Measurements from ENCODE around the gene LOXHD1.

The LOXHD1 gene

GRCh38 chr18:46696702-46697101 is 39.7 kb upstream of the LOXHD1 start:
- no peak overlapping the region for H3K27ac ChIP-seq
- no peak for TF ChIP-seq CTCF (conservative IDR thresholded peaks at IDR 0.05)

GRCh38 chr18:46696268-46696667 is 39.2 kb upstream of the LOXHD1 start:
- no peak overlapping the region for H3K27ac ChIP-seq
- TF ChIP-seq CTCF (conservative IDR thresholded peaks at IDR 0.05) = no peak

- TF ChIP-seq CTCF (conservative IDR thresholded peaks at IDR 0.05) = no peak
- no peak overlapping the region for H3K27ac ChIP-seq
Observed at GRCh38 chr18:46693996-46694395, 37.0 kb upstream of the LOXHD1 start.

- no peak overlapping the region for H3K27ac ChIP-seq
- no peak for TF ChIP-seq CTCF (conservative IDR thresholded peaks at IDR 0.05)
Observed at GRCh38 chr18:46688853-46689525, 32.0 kb upstream of the LOXHD1 start.

GRCh38 chr18:46686186-46686585 is 29.2 kb upstream of the LOXHD1 start:
- no peak overlapping the region for H3K27ac ChIP-seq
- TF ChIP-seq CTCF (conservative IDR thresholded peaks at IDR 0.05) = no peak

- H3K27ac ChIP-seq = no peak overlapping the region
- TF ChIP-seq CTCF (conservative IDR thresholded peaks at IDR 0.05) = no peak
Observed at GRCh38 chr18:46683252-46683651, 26.2 kb upstream of the LOXHD1 start.

GRCh38 chr18:46680784-46681695 is 24.0 kb upstream of the LOXHD1 start:
- H3K27ac ChIP-seq = no peak overlapping the region
- TF ChIP-seq CTCF (conservative IDR thresholded peaks at IDR 0.05) = no peak

All from VCaP (cell line).